H1 (cell line): ENCODE results near the gene CST11. TPM values are rescaled to one million over a fixed set of nuclear protein-coding genes. Genes with fewer than 3 reads are reported as not detected.

Source experiments
- CTCF ChIA-PET: fragments of 300-600 bp; sonication (Branson Sonifier 250); formaldehyde crosslinking; loops from one replicate; lab custom pipeline; 2021; ENCODE audit not compliant: partially characterized antibody; lab: Charles Lee
- POLR2A ChIA-PET: fragments of 300-600 bp; sonication (Branson Sonifier 250); formaldehyde crosslinking; loops from one replicate; lab custom pipeline; 2021; ENCODE audit warnings: inconsistent platforms; ENCODE audit not compliant: partially characterized antibody; lab: Charles Lee
- DNase-seq, 2 experiments: peaks; one replicate each; pipeline versions ENCODE4 v3.0.0 to v3.0.0-alpha.2; 2010 to 2022; ENCODE audit warnings: low spot score in 2 of 2, low read depth in 1 of 2, mixed read lengths in 1 of 2
- FAIRE-seq: peaks from 2 replicates; lab custom pipeline; 2011; peaks lifted over from hg19 to GRCh38; lab: Jason Lieb, UNC
- H2AFZ ChIP-seq: 2 replicates; pipeline ENCODE4 v1.8.1; 2012; ENCODE audit warnings: low read length, inconsistent platforms
- H2AK5ac ChIP-seq: 2 replicates; pipeline ENCODE4 v1.6.1; 2013; ENCODE audit warnings: low read depth, low read length
- H2BK120ac ChIP-seq: replicated peaks from 2 replicates; pipeline ENCODE3; 2013; ENCODE audit warnings: low read depth, low read length, inconsistent platforms
- H2BK12ac ChIP-seq: 2 replicates; pipeline ENCODE4 v1.6.1; 2013; ENCODE audit warnings: low read depth, low read length
- H2BK15ac ChIP-seq: 2 replicates; pipeline ENCODE4 v1.6.1; 2013; ENCODE audit warnings: low read length
- H2BK20ac ChIP-seq: 2 replicates; pipeline ENCODE4 v1.6.1; 2013; ENCODE audit warnings: low read length
- H2BK5ac ChIP-seq: 2 replicates; pipeline ENCODE4 v1.6.1; 2013; ENCODE audit warnings: low read depth, low read length
- H3K14ac ChIP-seq: 2 replicates; pipeline ENCODE4 v1.6.1; 2013; ENCODE audit warnings: inconsistent platforms; ENCODE audit not compliant: insufficient read length
- H3K18ac ChIP-seq: 2 replicates; pipeline ENCODE4 v1.6.1; 2013; ENCODE audit warnings: low read length; ENCODE audit errors: extremely low read depth
- H3K23ac ChIP-seq: 2 replicates; pipeline ENCODE4 v1.6.1; 2013; ENCODE audit warnings: inconsistent platforms; ENCODE audit not compliant: insufficient read length
- H3K23me2 ChIP-seq: 2 replicates; pipeline ENCODE4 v1.6.1; 2013; ENCODE audit warnings: low read depth, low read length
- H3K27ac ChIP-seq: 2 replicates; pipeline ENCODE4 v1.6.1; 2011; ENCODE audit warnings: low read depth, low read length, inconsistent platforms
- H3K27me3 ChIP-seq, 4 experiments: replicated peaks in 1 of 4; 1 replicate in 1 of 4; 2 replicates in 3 of 4; pipeline versions ENCODE4 v1.6.1 to v1.8.1; 2011 to 2013; ENCODE audit warnings: low read length in 3 of 4, mild to moderate bottlenecking in 3 of 4, inconsistent platforms in 2 of 4, mixed read lengths in 2 of 4, moderate library complexity in 1 of 4; ENCODE audit not compliant: control insufficient read depth in 3 of 4, insufficient read depth in 3 of 4; ENCODE audit errors: extremely low read depth in 1 of 4
- H3K36me3 ChIP-seq, 4 experiments: 2 replicates each; pipeline versions ENCODE4 v1.6.1 to v1.8.1; 2011 to 2013; ENCODE audit warnings: mild to moderate bottlenecking in 4 of 4, low read length in 3 of 4, moderate library complexity in 2 of 4, control low read depth in 1 of 4, inconsistent platforms in 1 of 4; ENCODE audit not compliant: insufficient read depth in 4 of 4, control insufficient read depth in 2 of 4
- H3K4ac ChIP-seq: replicated peaks from 2 replicates; pipeline ENCODE3; 2013; ENCODE audit warnings: low read length, low read depth, mixed read lengths, inconsistent platforms; ENCODE audit not compliant: insufficient read length
- H3K4me1 ChIP-seq, 4 experiments: replicated peaks in 1 of 4; 1 replicate in 1 of 4; 2 replicates in 3 of 4; pipeline versions ENCODE4 v1.6.1 to v1.8.1; 2011 to 2013; ENCODE audit warnings: low read length in 3 of 4, inconsistent platforms in 2 of 4, mixed read lengths in 1 of 4; ENCODE audit not compliant: insufficient read depth in 4 of 4, control insufficient read depth in 3 of 4
- H3K4me2 ChIP-seq, 2 experiments: 2 replicates each; pipeline versions ENCODE4 v1.6.1 to v1.8.1; 2011 to 2013; ENCODE audit warnings: low read depth in 2 of 2, low read length in 2 of 2, control low read depth in 1 of 2, inconsistent platforms in 1 of 2, mild to moderate bottlenecking in 1 of 2; ENCODE audit not compliant: insufficient read depth in 1 of 2
- H3K4me3 ChIP-seq, 4 experiments: fragments of 200-600, 300-600 bp in 1 of 4; sonication (generic), shearing (Covaris generic), sonication (Bioruptor Twin) in 1 of 4; 2 replicates each; pipeline versions ENCODE4 v1.5.1 to v1.8.1; 2011 to 2016; ENCODE audit warnings: low read length in 4 of 4, low read depth in 3 of 4, control low read depth in 2 of 4, inconsistent platforms in 2 of 4, mild to moderate bottlenecking in 2 of 4, mixed read lengths in 1 of 4, moderate library complexity in 1 of 4; ENCODE audit not compliant: insufficient read depth in 2 of 4; ENCODE audit errors: extremely low read depth in 1 of 4
- H3K56ac ChIP-seq: replicated peaks from 2 replicates; pipeline ENCODE3; 2013; ENCODE audit warnings: low read depth, mild to moderate bottlenecking, mixed read lengths, low read length, inconsistent platforms; ENCODE audit not compliant: insufficient read length
- H3K79me1 ChIP-seq: 2 replicates; pipeline ENCODE4 v1.6.1; 2013; ENCODE audit warnings: low read depth, low read length, control low read depth
- H3K79me2 ChIP-seq, 2 experiments: 2 replicates each; pipeline versions ENCODE4 v1.6.1 to v1.8.1; 2012 to 2013; ENCODE audit warnings: low read length in 2 of 2, mild to moderate bottlenecking in 2 of 2, inconsistent platforms in 1 of 2; ENCODE audit not compliant: insufficient read depth in 2 of 2, control insufficient read depth in 1 of 2
- H3K9ac ChIP-seq, 4 experiments: replicated peaks in 1 of 4; 1 replicate in 1 of 4; 2 replicates in 3 of 4; pipeline versions ENCODE4 v1.6.1 to v1.8.1; 2011 to 2013; ENCODE audit warnings: low read depth in 3 of 4, low read length in 3 of 4, control low read depth in 2 of 4, mild to moderate bottlenecking in 2 of 4, moderate library complexity in 2 of 4, inconsistent platforms in 1 of 4; ENCODE audit errors: extremely low read depth in 1 of 4
- H3K9me3 ChIP-seq, 2 experiments: 2 replicates each; pipeline versions ENCODE4 v1.6.1 to v1.8.1; 2012 to 2013; ENCODE audit warnings: mild to moderate bottlenecking in 2 of 2, moderate library complexity in 2 of 2, control low read depth in 1 of 2, inconsistent platforms in 1 of 2, low read depth in 1 of 2, low read length in 1 of 2, mixed read lengths in 1 of 2; ENCODE audit not compliant: insufficient read depth in 2 of 2
- H4K20me1 ChIP-seq, 2 experiments: replicated peaks in 1 of 2; 2 replicates each; pipeline versions ENCODE3 to v1.8.1; 2011 to 2013; ENCODE audit warnings: inconsistent platforms in 2 of 2, low read length in 2 of 2, mild to moderate bottlenecking in 1 of 2; ENCODE audit not compliant: insufficient read depth in 2 of 2, control insufficient read depth in 1 of 2
- H4K5ac ChIP-seq: 2 replicates; pipeline ENCODE4 v1.6.1; 2013; ENCODE audit warnings: low read length, low read depth, mixed read lengths, inconsistent platforms; ENCODE audit not compliant: insufficient read length
- H4K8ac ChIP-seq: 2 replicates; pipeline ENCODE4 v1.8.0; 2013; ENCODE audit warnings: mild to moderate bottlenecking, moderate library complexity, low read length, inconsistent platforms; ENCODE audit not compliant: insufficient read depth; ENCODE audit errors: extremely low read depth
- H4K91ac ChIP-seq: replicated peaks from 2 replicates; pipeline ENCODE3; 2013; ENCODE audit warnings: low read length, mixed read lengths, inconsistent platforms; ENCODE audit not compliant: insufficient read length
- CHD1 ChIP-seq: IDR thresholded peaks from 2 replicates; pipeline ENCODE4 v1.6.1; 2012; ENCODE audit warnings: low read depth, low read length, improper control_type of control experiment
- GABPA ChIP-seq: IDR thresholded peaks from 2 replicates; pipeline ENCODE4 v1.6.1; 2011; ENCODE audit warnings: mild to moderate bottlenecking, low read length, moderate library complexity, borderline replicate concordance; ENCODE audit not compliant: insufficient read depth
- JUND ChIP-seq: IDR thresholded peaks from 2 replicates; pipeline ENCODE4 v1.6.1; 2011; ENCODE audit warnings: mild to moderate bottlenecking, improper control_type of control experiment, low read length
- KDM5A ChIP-seq: fragments of 200-600 bp; IDR thresholded peaks from 2 replicates; pipeline ENCODE4 v1.7.1; 2012; ENCODE audit warnings: mild to moderate bottlenecking, low read length, inconsistent platforms, mixed read lengths
- NRF1 ChIP-seq: IDR thresholded peaks from 2 replicates; pipeline ENCODE4 v1.6.1; 2011; ENCODE audit warnings: mild to moderate bottlenecking, low read depth, low read length, improper control_type of control experiment
- RAD21 ChIP-seq, 2 experiments: IDR thresholded peaks in 1 of 2; conservative IDR thresholded peaks in 1 of 2; 2 replicates each; pipeline ENCODE4 v1.6.1; 2011; ENCODE audit warnings: low read depth in 2 of 2, low read length in 2 of 2, improper control_type of control experiment in 1 of 2, inconsistent platforms in 1 of 2, mild to moderate bottlenecking in 1 of 2, moderate library complexity in 1 of 2
- RXRA ChIP-seq: IDR thresholded peaks from 2 replicates; pipeline ENCODE4 v1.6.1; 2011; ENCODE audit warnings: low read depth, mild to moderate bottlenecking, low read length, moderate library complexity; ENCODE audit not compliant: insufficient read depth
- SIX5 ChIP-seq: IDR thresholded peaks from 2 replicates; pipeline ENCODE4 v1.6.1; 2011; ENCODE audit warnings: mild to moderate bottlenecking, low read depth, low read length
- SRF ChIP-seq: IDR thresholded peaks from 2 replicates; pipeline ENCODE4 v1.6.1; 2011; ENCODE audit warnings: mild to moderate bottlenecking, low read depth, low read length, moderate library complexity
- USF2 ChIP-seq: IDR thresholded peaks from 2 replicates; pipeline ENCODE4 v1.6.1; 2011; ENCODE audit warnings: low read length, improper control_type of control experiment
- YY1 ChIP-seq: IDR thresholded peaks from 2 replicates; pipeline ENCODE4 v1.6.1; 2011; ENCODE audit warnings: low read depth, mild to moderate bottlenecking, low read length
- WGBS, 2 experiments: shearing (Covaris generic) in 1 of 2; methylation state at CpG; one replicate each; pipeline versions ENCODE4 v1.1.6 to v1.1.7; 2013 to 2015; ENCODE audit warnings: low lambda C conversion rate in 2 of 2, mixed read lengths in 2 of 2, inconsistent platforms in 1 of 2, low coverage in 1 of 2, missing lambda C conversion rate in 1 of 2; ENCODE audit not compliant: insufficient replicate concordance in 2 of 2, insufficient coverage in 1 of 2, insufficient read length in 1 of 2; ENCODE audit errors: extremely low coverage in 1 of 2, missing lambda C conversion rate in 1 of 2; 5-methylcytosine and 5-hydroxymethylcytosine counted together
- polyA plus RNA-seq, 7 experiments: library from polyadenylated mRNA; depleted of rRNA in 3 of 7; stranded (reverse) in 5 of 7; unstranded in 2 of 7; fragments of >200 nt in 5 of 7; fragments of 200-250 nt in 2 of 7; gene quantifications; 1 replicate in 5 of 7; 2 replicates in 1 of 7; 4 replicates in 1 of 7; pipeline versions ENCODE4 v1.2.1 to v1.2.3, GENCODE V29; 2011 to 2013; ENCODE audit warnings: missing spikeins in 2 of 7, mixed read lengths in 2 of 7
- total RNA-seq: library from RNA; stranded (reverse); fragmentation: NEBNext Ultra II Directional; extraction: Animal tissue kit (Norgen Biotek cat#: 25700); gene quantifications from 2 replicates; pipeline ENCODE4 v1.2.1, GENCODE V29; 2021
- TF ChIP-seq, protein P1 (sequence below): IDR thresholded peaks from 2 replicates; pipeline ENCODE4 v1.6.1; 2012; ENCODE audit warnings: inconsistent platforms

Gene CST11
- total and polyA plus RNA-seq, 2 of the 8 experiments (the other 6 are each of a cell fraction or from before 2014, with no cell fraction given) = 2.0 TPM; not detected in 1

- no peak overlapping the region for H3K14ac ChIP-seq
- no peaks in the 10 kb centered on the region for H3K79me2 ChIP-seq
- 0 out of 2 replicates have a peak overlapping the region, but pooled peaks have one; percentile 4 for H2BK20ac ChIP-seq
- no peaks in the 10 kb centered on the region for H3K9me3 ChIP-seq
- H3K23ac ChIP-seq = no peak overlapping the region
- peaks cover 2% of the 10 kb centered on the region; the same call in 1 of the 2 replicates for H3K23me2 ChIP-seq
- H2BK5ac ChIP-seq = 0 out of 2 replicates have a peak overlapping the region, but pooled peaks have one; percentile 86
- no peaks in the 10 kb centered on the region for H3K79me1 ChIP-seq
- no peak overlapping the region for H4K8ac ChIP-seq
- no peaks in the 10 kb centered on the region for H4K20me1 ChIP-seq
- no peak overlapping the region for H3K4ac ChIP-seq
- no peak overlapping the region for H3K9ac ChIP-seq
- no peak overlapping the region for H3K56ac ChIP-seq
- no peaks in the 10 kb centered on the region for H3K36me3 ChIP-seq
- FAIRE-seq (peak; percentile 100), DNase-seq (peak; percentile 88 to 93)
- H4K5ac ChIP-seq = no peak overlapping the region
- peak overlapping the region; percentile 62; the same call in 1 of the 2 replicates for H2AFZ ChIP-seq
- H3K4me1 ChIP-seq = no peaks in the 10 kb centered on the region; a peak in 1 of 7 replicates
- no peak overlapping the region for H4K91ac ChIP-seq
- H2AK5ac ChIP-seq = no peak overlapping the region
- ChIA-PET CTCF (interaction anchor here (0.6 to 18.9 kb wide), 35 partner anchors 8 to 930 kb away, joined by 3 to 328 read pairs (median 4); partner anchors contain the start of genes CST11, CST3, CST9 and CST9L), POLR2A (interaction anchor here (1.5 to 1.8 kb wide), 2 partner anchors 20 to 39 kb away, joined by 3 to 4 read pairs; no protein-coding TSS in a partner anchor)
- H3K4me2 ChIP-seq = no peak overlapping the region
- no peak overlapping the region for H3K27ac ChIP-seq
- no peaks in the 10 kb centered on the region for H3K27me3 ChIP-seq
- 34% methylated on average over 8 of the region's 8 CpGs; no CpG with 5 or more reads in 1 of the 2 experiments for WGBS, 2 experiments
- H3K4me3 ChIP-seq = no peak overlapping the region
- no peak overlapping the region for H3K18ac ChIP-seq
- H2BK120ac ChIP-seq = no peak overlapping the region
- 0 out of 2 replicates have a peak overlapping the region, but pooled peaks have one; percentile 74 for H2BK15ac ChIP-seq
- no peak overlapping the region for H2BK12ac ChIP-seq
- TF ChIP-seq RAD21 (IDR thresholded peaks at IDR 0.05 in 1 of 2, conservative IDR thresholded peaks at IDR 0.05 in 1 of 2; ENCODE audit: low read depth in 2 of 2, low read length in 2 of 2) (peak; percentile 96 to 98), GABPA (no peak), JUND (no peak), NRF1 (no peak), RXRA (no peak), SIX5 (no peak), YY1 (0 out of 2 replicates have a peak, but pooled peaks have one; percentile 32), USF2 (no peak), KDM5A (no peak), SRF (no peak), CHD1 (no peak)
- TF ChIP-seq, protein P1, sequence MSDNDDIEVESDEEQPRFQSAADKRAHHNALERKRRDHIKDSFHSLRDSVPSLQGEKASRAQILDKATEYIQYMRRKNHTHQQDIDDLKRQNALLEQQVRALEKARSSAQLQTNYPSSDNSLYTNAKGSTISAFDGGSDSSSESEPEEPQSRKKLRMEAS = 0 out of 2 replicates have a peak, but pooled peaks have one; percentile 22
Observed at GRCh38 chr20:23441850-23442313, 10.8 kb downstream of the CST11 start.
